Heart left ventricle (tissue), 16 donors: Measurements from ENCODE around the gene COL19A1. TPM values are rescaled to one million over a fixed set of nuclear protein-coding genes. Genes with fewer than 3 reads are reported as not detected.

Source experiments
- ATAC-seq, 4 donors: fragments of 200-7000 bp; cut with Tn5 transposase; one replicate each; pipeline ENCODE4 v1.9.1; 2020 to 2022; ENCODE audit warnings: moderate library complexity in 4 of 4, mild to moderate bottlenecking in 3 of 4, moderate number of reproducible peaks in 1 of 4
- DNase-seq, 5 donors: peaks; one replicate each; pipeline ENCODE4 v3.0.0-alpha.2; 2020
- H3K27ac ChIP-seq, 12 donors: fragments of 200-600 bp; sonication (generic) in 4 of 12; one replicate each; pipeline versions ENCODE4 v1.5.0 to v1.8.0; 2016 to 2022; ENCODE audit warnings: mild to moderate bottlenecking in 2 of 12
- H3K27me3 ChIP-seq, 9 donors: fragments of 200-600 bp; sonication (generic) in 2 of 9; one replicate each; pipeline versions ENCODE4 v1.5.1 to v1.8.0; 2016 to 2022; ENCODE audit warnings: mild to moderate bottlenecking in 3 of 9
- H3K36me3 ChIP-seq, 9 donors: fragments of 200-600 bp; sonication (generic) in 2 of 9; one replicate each; pipeline versions ENCODE4 v1.5.0 to v1.8.0; 2018 to 2022; ENCODE audit warnings: mild to moderate bottlenecking in 2 of 9
- H3K4me1 ChIP-seq, 12 donors: fragments of 200-600 bp; sonication (generic) in 4 of 12; one replicate each; pipeline versions ENCODE4 v1.5.0 to v1.8.0; 2016 to 2022; ENCODE audit warnings: mild to moderate bottlenecking in 3 of 12
- H3K4me3 ChIP-seq, 12 donors: fragments of 200-600 bp; sonication (generic) in 4 of 12; one replicate each; pipeline versions ENCODE4 v1.5.0 to v1.8.0; 2017 to 2022; ENCODE audit warnings: mild to moderate bottlenecking in 9 of 12, moderate library complexity in 4 of 12
- H3K9me3 ChIP-seq, 12 donors: fragments of 200-600 bp; sonication (generic) in 4 of 12; one replicate each; pipeline versions ENCODE4 v1.5.0 to v1.8.0; 2016 to 2022; ENCODE audit warnings: mild to moderate bottlenecking in 1 of 12
- POLR2A ChIP-seq, 2 donors: fragments of 450-650 bp; IDR thresholded peaks; one replicate each; pipeline ENCODE4 v1.6.1; 2017; ENCODE audit warnings: antibody characterized with exemption in 2 of 2, mild to moderate bottlenecking in 2 of 2, moderate library complexity in 2 of 2
- WGBS, 4 donors: extraction: QIAGEN DNeasy Blood & Tissue Kit in 2 of 4; methylation state at CpG; one replicate each; pipeline versions ENCODE4 v1.1.5 to v1.1.7; 2013 to 2018; 5-methylcytosine and 5-hydroxymethylcytosine counted together
- intact Hi-C, 10 donors: fragments of 100-400 bp; cut with DNase I; formaldehyde crosslinking; loops; one replicate each; pipeline versions ENCODE4 v1.11.1 to v1.14.2; 2022
- polyA plus RNA-seq, 2 donors: library from polyadenylated mRNA; stranded (reverse); fragments of 200-250 nt; gene quantifications; one replicate each; pipeline ENCODE4 v1.2.3, GENCODE V29; 2013
- total RNA-seq, 9 donors: library from RNA; depleted of rRNA in 2 of 9; stranded (reverse); fragments of >200 nt in 2 of 9; fragmentation: NEBNext Ultra II Directional in 3 of 9; extraction: Animal tissue kit (Norgen Biotek cat#: 25700) in 3 of 9; gene quantifications; one replicate each; pipeline versions ENCODE4 v1.1.0 to v1.2.4, GENCODE V29; 2016 to 2023
- TF ChIP-seq, protein P1 (sequence below), 12 donors: fragments of 200-600 bp; sonication (generic) in 4 of 12; IDR thresholded peaks; one replicate each; pipeline versions ENCODE4 v1.5.0 to v1.8.0; 2018 to 2022; ENCODE audit warnings: antibody characterized with exemption in 12 of 12, mild to moderate bottlenecking in 5 of 12
- donor health status: ischemic (EF 13 %, LVEDD 7.1; RV severe dilation, severe dysfunction).
- donor health status: healthy with polysubstance abuse.
- donor health status: DM: no; HTN: yes; CAD: no.
- donor health status: DM: no; HTN: no; CAD: no.
- donor health status: ischemic (EF 25% LVEDD 6.9; RV normal size, moderate dysfunction).
- donor health status: ischemic (EF 25% LVEDD 5.7; RV mildly dilated, moderate dysfunction).
- donor health status: healthy.
- donor health status: DM: yes; HTN: yes; CAD: no.
- donor health status: ischemic (EF 35%, LVEDD 5.7; RV mildly dilated, moderate dysfunction).
- donor health status: nonischemic (EF 11% LVEDD 7.7; RV severe dilation, severe dysfunction).
- donor health status: DM: yes; HTN: yes; CAD: no.
- donor health status: PGD.
- donor health status: ischemic (EF 29% LVEDD 5.4; RV normal size, mild dysfunction).
- donor health status: nonischemic (EF 23%, LVEDD 6.1; RV moderate dilation, normal function).

Gene COL19A1
- total and polyA plus RNA-seq, 11 donors: 0.69 to 4.6 (median 1.6) TPM

GRCh38 chr6:69883551-69883950, 17.2 kb downstream of the COL19A1 start:
- 66 to 81% (median 73%) methylated on average over 4 of the region's 4 CpGs for WGBS, 4 donors
- Histone ChIP-seq H3K27ac (no peak overlapping the region), H3K4me3 (no peak overlapping the region), H3K36me3 (no peaks in the 10 kb centered on the region), H3K9me3 (no peaks in the 10 kb centered on the region), H3K27me3 (no peaks in the 10 kb centered on the region), H3K4me1 (no peaks in the 10 kb centered on the region)
- intact Hi-C loops: no loop called here
- DNase-seq: no peak
- TF ChIP-seq POLR2A (IDR thresholded peaks at IDR 0.05): no peak
- TF ChIP-seq, protein P1, sequence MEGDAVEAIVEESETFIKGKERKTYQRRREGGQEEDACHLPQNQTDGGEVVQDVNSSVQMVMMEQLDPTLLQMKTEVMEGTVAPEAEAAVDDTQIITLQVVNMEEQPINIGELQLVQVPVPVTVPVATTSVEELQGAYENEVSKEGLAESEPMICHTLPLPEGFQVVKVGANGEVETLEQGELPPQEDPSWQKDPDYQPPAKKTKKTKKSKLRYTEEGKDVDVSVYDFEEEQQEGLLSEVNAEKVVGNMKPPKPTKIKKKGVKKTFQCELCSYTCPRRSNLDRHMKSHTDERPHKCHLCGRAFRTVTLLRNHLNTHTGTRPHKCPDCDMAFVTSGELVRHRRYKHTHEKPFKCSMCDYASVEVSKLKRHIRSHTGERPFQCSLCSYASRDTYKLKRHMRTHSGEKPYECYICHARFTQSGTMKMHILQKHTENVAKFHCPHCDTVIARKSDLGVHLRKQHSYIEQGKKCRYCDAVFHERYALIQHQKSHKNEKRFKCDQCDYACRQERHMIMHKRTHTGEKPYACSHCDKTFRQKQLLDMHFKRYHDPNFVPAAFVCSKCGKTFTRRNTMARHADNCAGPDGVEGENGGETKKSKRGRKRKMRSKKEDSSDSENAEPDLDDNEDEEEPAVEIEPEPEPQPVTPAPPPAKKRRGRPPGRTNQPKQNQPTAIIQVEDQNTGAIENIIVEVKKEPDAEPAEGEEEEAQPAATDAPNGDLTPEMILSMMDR (IDR thresholded peaks at IDR 0.05): no peak
- ATAC-seq: no peak

DNA sequence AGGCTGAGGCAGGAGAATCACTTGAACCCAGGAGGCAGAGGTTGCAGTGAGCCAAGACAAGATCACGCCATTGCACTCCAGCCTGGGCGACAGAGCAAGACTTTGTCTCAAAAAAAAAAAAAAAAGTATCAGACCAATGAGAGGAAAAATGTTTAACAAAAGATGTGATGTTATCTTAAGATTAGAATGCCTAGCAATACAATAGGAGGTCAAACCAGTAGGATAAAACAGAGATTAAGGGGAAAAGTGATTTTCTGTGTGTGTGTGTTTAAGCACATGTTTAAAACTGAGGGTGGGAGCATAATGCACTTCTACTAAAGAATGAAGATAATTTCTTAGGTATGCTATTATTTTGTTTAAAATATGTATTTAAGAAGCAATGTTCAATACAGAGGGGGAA, 17.9 kb downstream of the COL19A1 start:
- DNase-seq: no peak
- intact Hi-C loops: no loop called here
- no peak for TF ChIP-seq POLR2A (IDR thresholded peaks at IDR 0.05)
- TF ChIP-seq, protein P1 (IDR thresholded peaks at IDR 0.05): no peak
- ATAC-seq: no peak
- 82 to 88% (median 85%) methylated on average over 2 of the region's 2 CpGs for WGBS, 4 donors
- Histone ChIP-seq H3K27me3 (no peaks in the 10 kb centered on the region), H3K4me1 (no peaks in the 10 kb centered on the region), H3K36me3 (no peaks in the 10 kb centered on the region), H3K4me3 (no peak overlapping the region), H3K9me3 (no peaks in the 10 kb centered on the region), H3K27ac (no peak overlapping the region)

DNA sequence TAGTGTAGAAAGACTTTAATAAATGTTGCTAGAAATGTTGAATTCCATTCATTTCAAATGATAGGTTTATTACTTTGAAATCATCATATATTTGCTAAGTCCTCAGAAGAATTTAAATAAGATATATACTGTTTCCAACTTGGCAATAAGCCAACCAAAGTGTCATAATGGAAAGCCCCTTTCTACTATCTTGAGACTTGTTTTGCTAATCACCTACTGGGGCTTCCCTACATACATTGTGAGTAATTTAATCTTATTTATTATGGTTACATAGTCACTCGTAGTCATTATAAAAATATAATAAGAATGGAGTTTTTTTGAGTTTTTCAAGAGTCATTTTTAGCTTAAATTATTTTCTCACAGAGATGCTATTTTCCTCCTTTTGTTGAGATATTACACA, 20.7 kb downstream of the COL19A1 start:
- no peak overlapping the region for H3K4me3 ChIP-seq
- intact Hi-C loops: no loop called here
- DNase-seq (no peak), ATAC-seq (no peak)
- H3K27ac ChIP-seq: no peak overlapping the region
- no peaks in the 10 kb centered on the region for H3K36me3 ChIP-seq
- TF ChIP-seq, protein P1 (IDR thresholded peaks at IDR 0.05): no peak
- TF ChIP-seq POLR2A (IDR thresholded peaks at IDR 0.05): no peak
- H3K27me3 ChIP-seq: no peaks in the 10 kb centered on the region
- 62 to 71% (median 67%) methylated on average over 1 of the region's 1 CpG for WGBS, 4 donors
- H3K9me3 ChIP-seq: peaks cover 0 to 3% (median 0%) of the 10 kb centered on the region in 12 donors
- no peaks in the 10 kb centered on the region for H3K4me1 ChIP-seq

- Histone ChIP-seq H3K27me3 (no peaks in the 10 kb centered on the region), H3K4me1 (no peaks in the 10 kb centered on the region), H3K4me3 (no peak overlapping the region), H3K36me3 (no peaks in the 10 kb centered on the region), H3K9me3 (peaks cover 0 to 3% (median 0%) of the 10 kb centered on the region in 12 donors), H3K27ac (no peak overlapping the region)
- ATAC-seq (no peak), DNase-seq (no peak)
- 73 to 87% (median 79%) methylated on average over 5 of the region's 5 CpGs for WGBS, 4 donors
- TF ChIP-seq POLR2A (IDR thresholded peaks at IDR 0.05): no peak
- TF ChIP-seq, protein P1 (IDR thresholded peaks at IDR 0.05): no peak
- intact Hi-C loops: no loop called here
Measured at GRCh38 chr6:69887714-69888345, 21.5 kb downstream of the COL19A1 start.
